ENCODE data around the gene KCNIP2. TPM values are rescaled to one million over a fixed set of nuclear protein-coding genes. Genes with fewer than 3 reads are reported as not detected.

The KCNIP2 gene
- total RNA-seq, 1 donor, result 1.4 TPM

DNA sequence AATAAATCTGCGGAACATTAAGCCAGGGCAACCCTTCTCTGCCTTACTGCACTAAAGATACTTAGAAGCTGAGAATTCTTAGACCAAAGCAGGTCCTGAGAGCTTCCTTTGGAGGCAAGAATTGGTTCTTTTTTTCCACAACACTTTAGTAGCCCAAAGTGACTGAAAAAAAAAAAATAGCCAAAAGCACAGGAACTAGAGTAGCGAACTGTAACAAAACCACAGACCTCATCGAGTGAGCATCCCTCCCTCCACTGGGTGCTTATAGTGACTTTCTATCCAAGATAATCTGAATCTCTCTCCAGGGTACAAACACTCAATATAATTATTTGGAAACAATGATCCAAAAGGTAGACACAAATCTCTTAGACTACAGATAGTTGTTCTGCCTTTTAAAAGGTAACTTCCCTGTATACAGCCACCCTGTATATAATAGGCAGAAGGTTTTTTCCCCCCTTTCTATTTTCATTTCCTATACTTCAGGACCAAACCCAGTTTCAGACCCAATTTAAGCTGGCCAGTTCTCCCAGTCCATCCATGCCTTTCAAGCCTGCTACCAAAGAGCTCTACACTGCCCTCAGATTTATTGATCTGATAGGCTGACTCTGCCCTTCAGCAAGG, 31.6 kb upstream of the KCNIP2 start:
- H3K27me3 ChIP-seq (ENCODE audit: insufficient read depth, low read length), result no peaks in the 10 kb centered on the region
- no peaks in the 10 kb centered on the region for H4K20me1 ChIP-seq (ENCODE audit: insufficient read depth, low read length)
- no peak for TF ChIP-seq CTCF (IDR thresholded peaks at IDR 0.05; ENCODE audit: extremely low read depth, low read depth, low read length)
- H2AFZ ChIP-seq (ENCODE audit: low read length), result no peak overlapping the region
- no peak for DNase-seq (ENCODE audit: insufficient read length, low spot score, missing footprints)
- no peaks in the 10 kb centered on the region for H3K79me2 ChIP-seq (ENCODE audit: insufficient read depth, low read length)
- H3K27ac ChIP-seq (ENCODE audit: low read depth, low read length), result no peak overlapping the region
- H3K4me2 ChIP-seq (ENCODE audit: insufficient read depth, low read length), result no peak overlapping the region
- peaks cover 14% of the 10 kb centered on the region for H3K4me1 ChIP-seq (ENCODE audit: insufficient read depth, low read length)
- no peak overlapping the region for H3K4me3 ChIP-seq (ENCODE audit: insufficient read depth, low read length)
- H3K36me3 ChIP-seq (ENCODE audit: insufficient read depth, low read length), result no peaks in the 10 kb centered on the region
- H3K9me3 ChIP-seq (ENCODE audit: low read depth, low read length), result no peaks in the 10 kb centered on the region

DNA sequence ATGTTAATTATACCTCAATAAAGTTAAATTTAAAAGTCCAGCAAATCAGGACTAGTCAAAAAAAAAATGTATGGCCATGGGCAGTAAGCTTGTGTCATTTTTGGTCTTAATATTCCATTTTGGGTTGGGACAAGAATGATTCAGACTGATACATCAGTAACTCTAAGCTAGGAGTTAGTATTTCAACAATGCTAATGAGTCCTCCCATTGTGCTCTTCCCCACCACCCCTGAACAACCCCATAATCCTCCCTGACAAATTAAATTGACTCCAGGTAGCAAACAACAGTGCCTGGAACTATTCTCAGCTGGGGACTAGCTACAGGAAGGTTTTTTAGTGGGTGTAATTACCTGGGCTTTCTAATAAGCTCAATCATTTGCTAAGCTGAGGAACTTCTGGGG, 30.7 kb upstream of the KCNIP2 start:
- H3K4me1 ChIP-seq (ENCODE audit: insufficient read depth, low read length), result peaks cover 5% of the 10 kb centered on the region
- no peak overlapping the region for H2AFZ ChIP-seq (ENCODE audit: low read length)
- no peaks in the 10 kb centered on the region for H3K27me3 ChIP-seq (ENCODE audit: insufficient read depth, low read length)
- no peak for TF ChIP-seq CTCF (IDR thresholded peaks at IDR 0.05; ENCODE audit: extremely low read depth, low read depth, low read length)
- H3K36me3 ChIP-seq (ENCODE audit: insufficient read depth, low read length), result no peaks in the 10 kb centered on the region
- no peak overlapping the region for H3K4me2 ChIP-seq (ENCODE audit: insufficient read depth, low read length)
- no peak overlapping the region for H3K4me3 ChIP-seq (ENCODE audit: insufficient read depth, low read length)
- H3K79me2 ChIP-seq (ENCODE audit: insufficient read depth, low read length), result no peaks in the 10 kb centered on the region
- DNase-seq (ENCODE audit: insufficient read length, low spot score, missing footprints), result no peak
- H3K27ac ChIP-seq (ENCODE audit: low read depth, low read length), result no peak overlapping the region
- H4K20me1 ChIP-seq (ENCODE audit: insufficient read depth, low read length), result no peaks in the 10 kb centered on the region
- no peaks in the 10 kb centered on the region for H3K9me3 ChIP-seq (ENCODE audit: low read depth, low read length)

DNA sequence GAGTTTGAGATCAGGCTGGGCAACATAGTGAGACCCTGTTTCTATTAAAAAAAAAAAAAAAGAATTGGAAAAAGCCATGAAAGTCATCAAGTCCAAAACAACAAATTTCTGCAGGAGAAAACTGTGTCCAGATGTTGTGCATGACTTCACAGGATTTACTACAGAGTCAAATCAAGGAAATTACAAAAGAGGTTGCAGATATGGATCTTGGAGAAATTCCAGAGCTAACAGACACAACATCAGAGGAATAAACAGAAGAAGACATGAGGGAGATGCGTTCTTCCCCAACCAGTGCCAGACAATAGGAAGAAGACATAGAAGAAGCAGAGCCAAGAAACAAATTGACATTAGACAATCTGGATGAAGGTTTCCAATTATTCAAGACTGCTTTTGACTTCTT, 24.3 kb upstream of the KCNIP2 start:
- Histone ChIP-seq H3K4me3 (ENCODE audit: insufficient read depth, low read length) (no peak overlapping the region), H3K27ac (ENCODE audit: low read depth, low read length) (no peak overlapping the region), H3K27me3 (ENCODE audit: insufficient read depth, low read length) (no peaks in the 10 kb centered on the region), H2AFZ (ENCODE audit: low read length) (no peak overlapping the region), H3K4me2 (ENCODE audit: insufficient read depth, low read length) (no peak overlapping the region), H3K36me3 (ENCODE audit: insufficient read depth, low read length) (no peaks in the 10 kb centered on the region), H3K9me3 (ENCODE audit: low read depth, low read length) (no peaks in the 10 kb centered on the region), H4K20me1 (ENCODE audit: insufficient read depth, low read length) (no peaks in the 10 kb centered on the region), H3K79me2 (ENCODE audit: insufficient read depth, low read length) (no peaks in the 10 kb centered on the region), H3K4me1 (ENCODE audit: insufficient read depth, low read length) (no peaks in the 10 kb centered on the region)
- no peak for DNase-seq (ENCODE audit: insufficient read length, low spot score, missing footprints)
- no peak for TF ChIP-seq CTCF (IDR thresholded peaks at IDR 0.05; ENCODE audit: extremely low read depth, low read depth, low read length)

- H3K4me1 ChIP-seq (ENCODE audit: insufficient read depth, low read length), result no peaks in the 10 kb centered on the region
- no peak overlapping the region for H3K4me2 ChIP-seq (ENCODE audit: insufficient read depth, low read length)
Observed at GRCh38 chr10:101859530-101859929, 15.9 kb upstream of the KCNIP2 start.

More at GRCh38 chr10:101859530-101859929, 15.9 kb upstream of the KCNIP2 start:
- no peak for DNase-seq (ENCODE audit: insufficient read length, low spot score, missing footprints)
- no peaks in the 10 kb centered on the region for H3K9me3 ChIP-seq (ENCODE audit: low read depth, low read length)
- no peaks in the 10 kb centered on the region for H4K20me1 ChIP-seq (ENCODE audit: insufficient read depth, low read length)
- H3K27me3 ChIP-seq (ENCODE audit: insufficient read depth, low read length), result no peaks in the 10 kb centered on the region
- H3K4me3 ChIP-seq (ENCODE audit: insufficient read depth, low read length), result no peak overlapping the region
- no peak overlapping the region for H3K27ac ChIP-seq (ENCODE audit: low read depth, low read length)
- no peak overlapping the region for H2AFZ ChIP-seq (ENCODE audit: low read length)
- H3K36me3 ChIP-seq (ENCODE audit: insufficient read depth, low read length), result no peaks in the 10 kb centered on the region
- no peak for TF ChIP-seq CTCF (IDR thresholded peaks at IDR 0.05; ENCODE audit: extremely low read depth, low read depth, low read length)
- no peaks in the 10 kb centered on the region for H3K79me2 ChIP-seq (ENCODE audit: insufficient read depth, low read length)

Data from osteoblast (primary cell).